HG02588 (cell line): ENCODE data around the gene DACH1.
"Not testable (repeated sequence)": the region's sequence is repeated elsewhere in the genome, so short reads cannot be mapped to it uniquely, and the experiment has no call there.

Source experiments
- ATAC-seq: cut with Tn5 transposase; IDR thresholded peaks from one replicate; pipeline ENCODE4 v1.9.1; 2021; ENCODE audit warnings: mild to moderate bottlenecking, moderate library complexity; ENCODE audit not compliant: unreplicated experiment

DACH1 gene

DNA sequence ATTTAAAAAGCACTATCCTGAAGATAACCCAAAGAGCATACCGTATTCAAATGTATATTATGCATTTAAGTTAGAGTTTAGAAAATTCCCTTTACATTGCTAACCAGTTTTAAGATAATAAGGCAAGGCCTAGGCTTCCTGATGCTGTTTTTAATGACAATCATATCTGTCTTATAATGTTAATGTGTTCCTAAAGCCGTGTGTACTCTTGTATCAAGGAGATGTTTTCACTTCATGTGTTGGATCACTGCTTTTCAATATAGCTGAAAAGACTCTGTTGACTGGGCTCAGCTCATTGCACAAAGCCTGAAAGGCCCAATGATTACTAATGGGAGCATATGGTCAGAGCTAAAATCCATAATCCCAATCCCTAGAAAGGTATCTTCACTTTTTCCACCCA, 81.6 kb downstream of the DACH1 start:
- ATAC-seq, result no peak

DNA sequence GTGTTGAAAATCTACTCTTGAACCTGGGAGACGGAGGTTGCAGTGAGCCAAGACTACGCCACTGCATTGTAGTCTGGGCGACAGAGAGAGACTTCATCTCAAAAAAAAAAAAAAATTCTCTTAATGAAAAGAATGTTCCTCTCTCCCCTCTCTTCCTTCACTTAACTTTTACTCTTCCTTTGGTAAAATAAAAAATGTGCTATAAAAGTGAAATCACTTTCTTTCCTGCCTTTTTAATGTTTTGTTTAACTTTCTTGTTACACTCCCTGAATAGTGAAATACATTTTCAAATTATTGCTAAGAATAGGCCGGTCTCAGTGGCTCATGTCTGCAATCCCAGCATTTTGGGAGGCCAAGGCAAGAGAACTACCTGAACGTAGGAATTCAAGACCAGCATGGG, 86.5 kb downstream of the DACH1 start:
- no peak for ATAC-seq

DNA sequence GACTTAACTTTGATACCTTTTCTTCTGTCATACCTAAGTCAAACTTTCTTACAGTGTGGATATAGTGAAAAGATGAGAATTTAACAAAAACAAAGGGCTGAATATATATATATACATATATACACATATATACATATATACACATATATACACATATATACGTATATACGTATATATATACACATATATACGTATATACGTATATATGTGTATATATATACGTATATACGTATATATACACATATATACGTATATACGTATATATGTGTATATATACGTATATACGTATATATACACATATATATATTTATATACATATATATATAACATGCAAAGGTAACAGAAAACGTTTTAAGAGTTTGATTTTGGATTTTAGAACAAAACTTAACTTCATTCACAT, 88.0 kb downstream of the DACH1 start:
- not testable (repeated sequence) for ATAC-seq

DNA sequence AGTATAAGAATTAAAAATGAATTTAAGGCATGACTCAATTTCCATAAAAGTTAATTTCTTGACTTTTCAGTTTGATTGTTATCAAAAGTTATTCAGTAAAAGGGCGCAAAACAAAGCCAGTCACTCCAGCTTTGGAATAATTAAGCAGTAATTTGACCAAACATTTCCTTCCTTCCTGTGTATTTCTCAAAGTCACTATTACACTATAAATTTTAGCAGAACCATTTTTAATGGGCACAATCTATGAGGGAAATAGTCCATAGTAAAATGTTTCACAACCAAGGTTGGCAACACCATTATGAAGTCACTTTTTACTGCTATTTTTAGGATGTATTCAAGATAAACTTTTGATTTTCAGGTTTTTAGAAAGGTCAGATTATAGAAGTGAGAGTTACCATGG, 91.0 kb downstream of the DACH1 start:
- no peak for ATAC-seq

- no peak for ATAC-seq
Measured at GRCh38 chr13:71774863-71775262, 92.1 kb downstream of the DACH1 start.

GRCh38 chr13:71773531-71773930, 93.5 kb downstream of the DACH1 start:
- no peak for ATAC-seq

GRCh38 chr13:71772361-71772760, 94.6 kb downstream of the DACH1 start:
- ATAC-seq, result no peak

- ATAC-seq, result no peak
Measured at GRCh38 chr13:71771144-71771543, 95.9 kb downstream of the DACH1 start.

- no peak for ATAC-seq
Measured at GRCh38 chr13:71770710-71771109, 96.3 kb downstream of the DACH1 start.

DNA sequence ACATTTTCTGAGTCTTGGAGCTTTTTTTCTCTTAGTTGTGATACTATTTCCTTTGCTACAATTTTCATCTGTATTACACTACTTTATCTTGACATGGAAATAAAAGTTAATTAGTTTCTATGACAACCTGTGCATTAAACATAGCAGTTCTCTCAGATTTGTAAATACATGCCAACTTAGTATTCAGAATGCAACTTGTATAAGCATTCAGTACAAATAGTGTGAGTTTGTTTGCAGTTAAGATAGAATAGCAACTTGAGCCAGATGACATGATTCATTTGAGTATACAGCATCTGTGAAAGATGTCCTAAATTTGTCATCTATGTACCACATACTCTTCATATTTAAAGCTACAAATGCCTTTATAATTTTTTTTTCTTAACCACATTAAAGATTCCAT, 98.1 kb downstream of the DACH1 start:
- ATAC-seq, result no peak

DNA sequence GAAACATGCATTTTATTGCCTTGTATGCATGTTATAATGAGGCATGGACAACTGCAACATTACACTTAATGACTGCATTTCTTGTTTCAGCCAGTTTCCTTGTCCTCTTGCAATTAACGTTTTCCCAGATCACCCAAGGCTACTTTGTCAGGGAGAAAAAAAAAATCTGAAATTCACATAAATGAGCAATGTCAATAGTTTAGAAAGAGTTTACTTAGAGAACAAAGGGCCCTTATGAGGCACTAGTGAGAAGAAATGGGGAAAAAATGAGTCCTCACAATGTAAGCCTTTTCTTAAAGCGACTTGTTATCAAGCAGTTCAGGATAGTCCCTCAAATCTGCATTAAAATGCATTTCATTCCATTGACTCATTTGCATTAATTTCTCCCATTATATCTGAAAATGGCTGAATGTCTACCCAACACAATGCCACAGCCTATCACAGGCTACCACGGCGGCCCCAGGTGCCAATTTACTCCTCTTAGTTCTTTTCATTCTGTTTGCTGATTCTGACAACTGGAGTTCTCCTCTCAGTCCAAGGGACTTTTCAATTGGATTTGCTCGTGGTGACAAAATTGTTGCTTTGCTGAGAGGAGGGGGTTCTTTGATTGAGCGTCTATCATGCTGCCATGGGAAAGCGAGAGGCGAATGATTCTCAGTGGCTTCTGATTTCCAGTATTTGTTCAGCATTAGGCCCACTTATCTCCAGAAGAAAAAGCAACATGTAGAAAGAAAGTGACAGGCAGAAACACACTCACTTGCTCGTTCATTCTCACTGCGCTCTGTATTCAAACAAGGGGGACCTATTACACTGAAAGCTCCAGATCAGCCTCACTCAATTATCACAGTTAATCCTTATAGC, 107.1 kb downstream of the DACH1 start:
- no peak for ATAC-seq

DNA sequence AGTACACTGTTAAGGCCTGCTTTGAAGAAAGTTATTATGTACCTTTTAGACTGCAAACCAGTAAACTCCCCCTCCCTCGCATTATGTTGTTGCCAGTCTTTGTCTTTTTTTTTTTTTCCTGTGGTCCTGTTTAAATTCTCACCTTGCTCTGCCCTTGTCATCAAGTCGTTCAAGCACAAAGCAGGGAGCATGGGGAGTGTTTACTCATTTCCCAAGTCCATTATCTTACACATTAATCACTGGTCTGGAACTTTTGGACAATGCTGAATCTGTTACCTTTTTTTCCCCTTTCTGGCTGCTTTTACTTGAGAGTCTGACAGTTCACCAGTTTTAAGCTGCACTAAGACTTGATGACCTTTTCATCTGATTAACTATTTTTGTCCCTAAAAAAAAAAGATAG, 108.2 kb downstream of the DACH1 start:
- no peak for ATAC-seq

DNA sequence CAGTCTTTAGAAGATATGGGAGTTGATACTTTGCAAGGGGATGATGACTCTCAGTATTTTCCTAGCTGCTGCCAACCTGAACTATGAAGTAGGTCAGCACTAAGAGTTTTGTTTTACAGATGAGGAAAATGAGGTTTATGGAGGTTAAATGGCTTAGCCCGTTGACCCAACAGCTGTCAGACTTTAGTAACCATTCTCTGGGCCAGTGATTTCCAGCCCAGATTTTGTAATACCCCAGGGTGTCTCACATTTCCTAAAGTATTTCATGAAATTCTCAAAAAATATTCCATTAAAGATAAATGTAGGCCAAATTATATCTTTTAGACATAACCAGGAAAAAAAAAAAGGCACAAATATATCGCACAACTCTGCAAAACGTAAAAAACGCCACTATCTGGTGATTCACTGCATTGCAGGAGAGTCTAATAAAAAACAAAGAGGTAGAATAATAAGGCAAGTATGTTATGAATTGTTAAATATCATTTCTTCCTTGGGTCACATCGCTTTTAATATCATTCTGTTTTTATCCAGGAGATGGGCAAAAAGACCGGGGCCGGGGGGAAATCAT, 112.5 kb downstream of the DACH1 start:
- ATAC-seq, result no peak

DNA sequence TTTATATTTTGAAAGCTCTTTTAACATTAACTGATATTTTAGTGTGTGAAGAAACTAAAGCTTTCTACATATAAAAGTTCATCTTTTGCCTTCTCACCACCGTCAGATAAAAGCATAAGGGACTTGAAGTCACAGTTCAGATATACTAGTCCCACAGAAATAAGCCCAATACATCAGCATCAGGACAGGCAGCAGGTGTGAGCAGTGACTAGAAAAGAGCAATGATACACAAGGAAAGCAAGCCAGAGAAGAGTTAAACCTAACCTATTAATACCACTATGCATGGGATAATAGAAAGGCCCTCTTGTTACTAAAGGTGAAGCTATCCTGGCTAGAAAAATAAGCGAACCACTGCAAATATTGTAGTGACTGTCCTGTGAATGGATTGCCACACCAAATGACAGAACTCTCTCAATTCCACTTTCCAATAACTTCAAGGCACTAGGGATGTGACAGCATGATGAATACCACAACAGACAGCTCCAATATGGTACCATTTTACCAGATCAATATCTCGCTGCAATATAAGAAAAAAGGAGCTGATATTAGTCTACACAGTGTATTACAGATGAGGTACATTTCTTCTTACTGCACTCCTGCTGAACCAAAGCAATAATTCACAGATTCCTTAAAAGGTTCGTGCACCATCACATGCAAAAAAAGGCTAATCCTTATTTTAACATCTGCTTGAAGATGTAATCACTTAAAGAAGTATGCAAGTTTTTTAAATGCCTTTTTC, 114.1 kb downstream of the DACH1 start:
- no peak for ATAC-seq

DNA sequence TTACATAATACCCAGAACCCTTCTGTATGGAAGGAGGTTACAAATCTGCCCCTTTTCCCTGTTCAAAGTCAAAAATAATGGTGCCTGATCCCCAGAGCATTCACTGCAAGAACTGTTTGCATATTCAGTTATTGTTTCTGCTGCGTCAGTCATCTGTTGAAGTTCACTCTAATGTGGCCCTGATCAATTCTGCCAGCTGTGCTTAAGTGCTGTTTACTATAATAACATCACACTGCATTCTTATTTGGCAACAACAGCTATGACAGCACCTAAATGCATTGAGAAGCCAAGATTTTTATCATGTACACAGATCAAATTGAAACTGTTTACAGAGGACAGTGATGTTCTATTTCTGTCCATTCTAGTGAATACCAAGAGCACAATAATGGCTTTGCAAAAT, 115.9 kb downstream of the DACH1 start:
- ATAC-seq, result no peak

DNA sequence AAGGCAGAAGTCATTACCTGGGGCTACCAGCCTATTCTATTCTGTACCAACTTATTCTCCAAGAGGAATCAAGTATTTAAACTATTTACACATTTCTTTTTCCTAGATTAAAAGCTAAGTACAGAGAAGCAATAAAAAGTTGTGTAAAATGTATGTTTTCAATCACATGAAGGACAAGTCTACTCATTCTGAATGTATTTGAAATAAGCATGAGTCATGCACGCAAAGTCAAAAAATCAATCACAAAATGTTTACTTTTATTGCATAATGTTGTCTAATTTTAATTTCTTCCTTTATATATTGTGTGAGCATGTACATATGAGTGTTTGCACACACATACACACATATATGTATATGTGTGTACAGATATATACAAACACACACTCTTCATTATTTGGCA, 136.7 kb downstream of the DACH1 start:
- no peak for ATAC-seq

- no peak for ATAC-seq
Measured at GRCh38 chr13:71729441-71729840, 137.6 kb downstream of the DACH1 start.

DNA sequence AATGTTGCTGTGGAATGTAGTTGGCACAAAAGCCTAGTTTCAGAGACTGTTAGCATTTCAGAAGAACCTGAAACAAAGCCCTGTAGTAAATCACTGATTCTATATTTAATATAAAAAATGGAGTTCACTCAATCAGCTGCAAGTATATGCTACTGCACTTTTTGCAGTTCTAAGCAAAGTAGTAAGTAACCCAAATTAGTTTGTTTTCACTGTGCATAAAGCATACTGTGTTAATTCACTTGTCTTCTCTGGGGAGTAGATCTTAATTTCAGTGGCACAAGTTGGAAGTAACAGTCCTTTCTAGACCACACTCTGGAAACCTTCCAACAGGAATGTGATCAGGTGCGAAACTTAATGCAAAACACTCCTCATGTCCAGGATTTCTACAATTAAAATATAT, 139.3 kb downstream of the DACH1 start:
- ATAC-seq, result no peak

GRCh38 chr13:71727042-71727441, 140.0 kb downstream of the DACH1 start:
- no peak for ATAC-seq

DNA sequence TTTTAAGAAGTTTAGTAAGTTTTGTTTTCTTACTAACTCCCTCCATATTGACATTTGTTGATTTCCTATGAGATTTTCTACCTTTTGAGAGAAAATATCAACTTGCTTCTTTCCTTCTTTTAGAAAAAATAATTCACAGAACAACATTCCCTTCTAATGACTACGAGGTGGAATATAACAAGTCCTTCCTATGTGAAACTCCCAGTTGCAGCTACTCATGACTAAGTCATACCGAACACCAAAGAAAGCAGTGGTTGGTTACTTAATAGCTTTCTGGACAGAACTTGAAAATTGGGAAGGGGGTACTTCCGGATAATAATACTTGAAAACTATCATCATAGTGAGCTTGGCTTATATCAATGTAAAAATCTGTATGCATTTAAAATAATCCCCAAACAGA, 144.8 kb downstream of the DACH1 start:
- ATAC-seq, result no peak

GRCh38 chr13:71721104-71721503, 145.9 kb downstream of the DACH1 start:
- ATAC-seq, result no peak

DNA sequence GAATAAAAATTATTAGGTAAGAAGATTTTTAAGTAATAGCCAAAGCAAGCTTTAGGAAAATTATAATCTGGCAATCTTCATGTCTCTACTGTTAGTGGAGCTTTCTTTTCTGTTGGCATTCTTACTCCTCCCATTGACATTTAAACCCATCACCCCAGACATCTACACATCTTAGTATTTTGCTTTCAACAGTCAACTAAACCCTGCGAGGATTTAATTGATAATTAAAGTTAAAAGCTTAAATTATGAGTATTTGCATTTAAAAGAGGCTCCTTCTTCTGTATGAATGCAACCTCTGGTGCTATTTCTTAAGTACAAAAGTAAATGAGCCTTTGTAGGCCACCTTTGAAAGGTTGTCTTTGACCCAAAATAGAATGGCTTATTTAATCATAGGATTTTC, 148.1 kb downstream of the DACH1 start:
- no peak for ATAC-seq
